NCI-H82 (cell line): Measurements from ENCODE around the gene APCDD1L.

Experiments used
- DNase-seq: peaks from one replicate; lab custom pipeline; 2025; lab: John Stamatoyannopoulos, UW

Gene APCDD1L

DNA sequence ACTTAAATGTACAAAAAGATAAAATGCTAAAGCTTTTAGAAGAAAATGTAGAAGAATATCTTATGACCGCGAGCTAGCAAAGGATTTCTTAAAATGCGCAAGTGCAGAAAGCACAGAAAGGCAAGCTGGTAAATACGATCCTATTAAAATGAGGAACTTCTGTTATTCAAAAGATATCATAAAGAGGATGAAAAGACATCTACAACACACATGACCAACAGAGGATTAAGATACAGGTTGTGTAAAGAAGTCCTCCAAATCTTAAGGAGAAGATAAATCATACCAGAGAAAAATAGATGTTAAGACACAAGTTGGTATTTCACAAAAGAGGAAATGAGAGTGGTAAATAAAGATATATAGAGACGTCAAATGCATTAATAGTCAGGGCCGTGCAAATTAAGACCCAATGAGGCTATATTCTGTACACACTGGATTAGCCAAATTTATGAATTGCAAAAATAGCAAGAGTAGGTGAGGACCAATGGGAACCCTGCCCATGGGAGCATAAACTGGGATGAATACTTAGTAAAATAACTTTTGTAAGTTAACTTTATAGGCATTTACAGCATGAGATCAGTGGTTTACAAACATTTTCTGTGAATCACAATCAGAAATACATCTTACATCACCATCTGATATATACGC lies 23.0 kb downstream of the APCDD1L start:
- no peak for DNase-seq

DNA sequence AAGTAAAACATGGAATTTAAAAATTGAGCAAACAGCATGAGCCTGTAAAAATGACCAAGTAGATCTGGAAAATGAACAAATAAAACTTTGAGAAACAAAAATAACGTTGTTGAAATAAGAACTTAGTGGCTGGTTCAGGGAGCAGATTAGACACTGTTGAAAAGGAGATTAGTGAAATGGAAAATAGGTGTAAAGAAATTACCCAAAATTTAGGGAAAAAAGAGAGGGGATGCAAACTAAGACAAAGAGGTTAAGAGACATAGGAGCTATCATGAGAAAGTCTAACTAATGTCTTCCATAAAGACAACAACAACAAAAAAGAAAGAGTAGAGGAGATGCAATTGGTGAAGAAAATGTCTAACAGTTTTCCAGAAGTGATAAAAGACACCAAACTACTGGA lies 29.0 kb downstream of the APCDD1L start:
- no peak for DNase-seq

DNA sequence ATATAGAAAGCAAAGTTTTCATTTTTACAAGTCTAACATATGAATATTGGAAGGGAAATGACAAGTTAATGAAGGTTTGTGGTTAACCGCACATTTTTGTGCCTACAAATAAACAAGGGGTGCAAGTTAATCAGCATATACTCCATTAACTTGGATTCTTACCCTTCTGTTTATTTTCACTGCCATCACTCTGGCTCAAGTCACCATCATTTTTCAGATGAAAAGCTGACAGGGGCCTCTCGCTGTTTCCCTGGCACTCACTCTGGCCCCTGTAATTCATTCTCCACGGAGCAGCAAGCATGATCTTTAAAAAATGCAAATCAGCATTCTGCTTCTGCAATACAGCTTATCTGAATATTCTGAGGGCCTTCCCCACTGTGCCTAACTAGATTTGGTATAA lies 29.8 kb downstream of the APCDD1L start:
- DNase-seq = no peak

DNA sequence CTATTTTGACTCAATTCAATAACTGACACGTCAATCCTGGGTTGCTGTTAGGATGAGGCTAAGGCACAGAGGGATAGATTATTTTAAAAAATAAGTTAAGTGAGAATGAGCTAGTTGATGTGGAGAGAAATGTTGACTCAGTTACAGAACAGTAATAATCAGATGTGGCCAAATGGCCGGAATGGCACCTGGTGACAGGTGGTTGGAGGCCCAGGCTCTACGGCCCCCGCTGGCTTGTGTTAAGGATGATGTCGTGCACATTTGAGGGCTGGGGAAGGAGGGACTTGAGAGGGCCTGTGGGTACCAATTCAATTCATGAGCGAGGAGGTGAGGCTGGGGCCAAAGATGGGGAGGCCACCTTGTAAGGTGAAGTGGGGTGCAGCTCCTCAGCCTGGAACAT lies 31.7 kb downstream of the APCDD1L start:
- DNase-seq = no peak

DNA sequence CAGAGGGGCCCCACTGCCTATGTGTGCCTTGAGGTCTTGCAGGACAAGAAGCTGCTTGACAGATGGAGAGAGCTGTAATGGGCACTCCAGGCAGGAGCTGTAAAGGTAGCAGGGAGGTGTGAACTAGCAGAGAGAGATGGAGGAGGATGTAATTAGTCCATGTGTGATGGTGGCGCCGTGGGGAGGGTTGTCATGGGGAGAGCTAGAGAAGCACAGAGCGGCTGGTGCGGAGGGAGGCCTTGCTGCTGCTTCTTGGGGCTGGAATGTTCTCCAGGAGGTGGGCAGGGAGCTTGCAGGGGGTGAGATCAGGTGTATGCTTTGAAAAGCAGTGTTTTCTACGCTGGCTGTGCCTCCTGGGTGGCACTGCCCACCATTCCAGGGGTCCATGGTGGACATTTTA lies 32.1 kb downstream of the APCDD1L start:
- no peak for DNase-seq

DNA sequence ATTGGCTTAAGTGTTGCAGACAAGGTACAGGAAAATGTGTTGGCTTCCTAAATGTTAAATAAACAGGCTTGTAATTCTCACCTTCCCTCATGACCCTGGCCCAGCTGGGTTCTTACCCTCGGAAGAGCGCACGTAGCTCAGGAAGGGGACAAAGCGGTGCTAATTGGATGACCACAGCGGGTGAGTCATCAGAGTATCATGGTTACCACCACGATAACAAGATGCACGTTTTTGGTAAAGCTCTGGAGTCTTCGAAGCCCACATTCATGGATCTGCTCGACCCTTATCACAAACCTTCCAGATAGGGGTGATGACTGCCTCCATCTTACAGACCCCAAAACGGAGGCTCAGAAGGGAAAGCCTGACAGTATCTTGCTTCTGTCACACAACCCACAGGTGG lies 32.8 kb downstream of the APCDD1L start:
- peak; percentile 49 for DNase-seq

DNA sequence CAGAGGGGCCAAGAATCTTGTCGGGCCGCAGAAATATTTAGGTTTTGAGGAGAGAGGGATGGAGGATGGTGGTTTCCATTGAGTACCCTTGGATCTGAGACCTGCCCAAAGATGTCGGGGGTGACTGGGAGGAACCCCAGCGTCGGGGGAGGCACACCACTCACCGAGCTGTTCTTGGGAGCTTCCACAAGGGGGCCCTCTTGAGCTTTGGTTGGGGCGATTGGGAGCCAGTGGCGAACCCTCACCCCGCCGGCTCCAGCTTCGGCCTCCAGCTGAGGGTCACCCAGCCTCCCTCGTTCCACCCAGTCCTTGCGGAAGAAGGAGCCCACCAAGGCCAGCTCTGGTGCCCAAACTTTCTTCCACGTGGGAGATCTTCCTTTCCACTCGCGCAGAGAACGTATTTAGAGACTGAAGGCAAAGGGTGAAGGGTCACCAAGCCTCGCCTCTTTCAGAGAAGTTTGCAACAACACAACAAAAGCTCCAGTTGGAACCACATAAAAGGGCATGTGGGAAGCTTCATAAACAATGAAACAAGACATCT lies 33.6 kb downstream of the APCDD1L start:
- peak; percentile 74 for DNase-seq

DNA sequence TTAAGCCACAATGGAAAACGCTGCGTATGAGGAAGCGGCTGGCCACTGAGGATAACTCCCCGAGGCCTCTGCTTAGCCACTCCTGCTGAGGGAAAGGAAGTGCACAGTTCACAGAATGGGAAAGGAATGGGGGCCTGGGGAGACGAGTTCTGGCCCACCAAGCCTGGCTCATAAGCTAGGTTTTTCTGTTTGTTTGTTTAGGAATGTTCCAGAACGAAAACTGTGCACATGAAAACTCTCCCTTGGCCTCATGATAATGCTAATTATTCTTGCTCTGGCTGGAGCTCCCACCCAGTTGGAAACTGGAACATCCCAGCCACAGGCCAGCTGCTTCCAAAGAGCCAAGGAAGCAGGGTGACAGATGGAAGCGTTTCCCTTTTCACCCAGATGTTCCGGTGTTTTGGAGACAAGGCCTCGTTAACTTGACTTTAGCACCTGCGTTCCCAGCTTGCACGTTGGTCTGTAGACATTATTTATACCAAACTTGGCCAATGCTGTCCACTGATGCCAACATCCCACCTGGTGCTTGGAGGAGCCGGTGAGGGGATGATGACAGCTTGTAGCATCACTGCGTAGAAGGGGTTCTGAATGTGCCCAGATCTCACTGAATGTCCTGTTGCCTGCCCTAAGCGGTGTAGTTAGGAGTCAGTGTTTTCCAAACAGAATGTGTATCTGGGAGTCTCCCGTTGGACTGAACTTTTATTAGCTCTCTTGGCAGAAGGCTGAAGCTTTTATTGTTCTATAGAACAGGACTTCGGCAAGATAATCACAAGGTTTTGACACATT lies 34.5 kb downstream of the APCDD1L start:
- DNase-seq = peak; percentile 41

DNA sequence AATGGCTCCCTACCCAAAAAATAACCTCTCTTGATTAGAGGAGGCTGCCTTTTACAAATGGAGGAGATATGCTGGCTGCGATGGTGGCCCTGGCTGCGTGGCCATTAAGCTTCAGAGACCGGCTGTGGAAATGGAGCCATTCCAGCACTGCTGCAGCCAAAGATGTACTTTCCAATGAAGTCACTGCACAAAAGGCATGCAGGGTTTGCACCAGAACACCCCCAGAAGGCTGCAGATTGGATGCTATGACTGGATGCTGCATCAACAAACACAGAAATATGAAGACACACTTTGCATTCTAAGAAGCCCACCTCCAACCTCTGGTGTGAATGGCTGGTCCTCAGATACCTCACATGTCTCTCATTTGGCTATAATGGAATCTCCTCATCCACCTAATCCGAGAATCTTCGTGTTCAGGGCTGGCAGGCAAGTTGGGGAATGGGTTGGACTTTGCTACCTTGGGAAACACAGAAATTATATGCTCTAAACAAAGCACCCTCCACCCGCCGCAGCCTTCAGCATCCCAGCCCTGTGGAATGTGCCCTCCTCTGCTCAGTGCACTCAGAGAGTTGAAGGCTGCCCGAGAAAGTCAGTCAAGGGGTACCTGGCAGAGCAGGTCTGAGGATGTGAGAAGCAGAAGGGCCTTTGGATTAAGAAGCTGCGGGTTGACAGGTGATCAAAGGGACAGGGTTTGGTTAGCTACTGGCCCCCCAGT lies 35.3 kb downstream of the APCDD1L start:
- no peak for DNase-seq

DNA sequence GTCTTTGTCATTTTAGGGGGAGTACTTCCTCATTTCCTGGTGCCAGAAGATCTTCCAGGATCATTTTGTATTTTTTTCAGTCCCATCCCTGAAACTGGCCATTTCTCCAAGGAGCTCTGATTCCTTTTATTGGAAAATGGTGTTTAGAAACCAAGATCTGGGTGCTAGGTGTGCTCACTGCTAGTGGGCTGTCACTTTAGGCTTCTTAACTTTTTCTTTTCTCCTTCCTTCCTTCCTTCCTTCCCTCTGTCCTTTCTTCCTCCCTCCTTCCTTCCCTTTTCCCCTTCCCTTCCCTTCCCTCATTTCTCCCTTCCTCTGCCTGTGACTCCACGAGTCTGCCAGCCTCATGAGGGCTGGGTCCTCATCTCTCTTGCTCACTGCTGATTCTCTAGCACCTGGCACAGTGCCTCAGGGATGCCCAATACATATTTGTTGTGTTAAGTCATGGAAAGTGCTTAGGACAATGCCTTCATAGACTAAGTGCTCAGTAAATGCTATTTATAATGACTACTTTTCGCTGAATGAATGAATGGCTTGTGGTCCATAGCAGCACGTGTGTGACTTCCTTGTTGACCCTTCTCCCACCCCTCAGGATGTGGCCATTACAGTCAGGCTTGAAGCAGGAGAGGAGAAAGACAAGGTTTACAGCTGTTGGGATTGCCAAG lies 36.9 kb downstream of the APCDD1L start:
- DNase-seq = no peak

DNA sequence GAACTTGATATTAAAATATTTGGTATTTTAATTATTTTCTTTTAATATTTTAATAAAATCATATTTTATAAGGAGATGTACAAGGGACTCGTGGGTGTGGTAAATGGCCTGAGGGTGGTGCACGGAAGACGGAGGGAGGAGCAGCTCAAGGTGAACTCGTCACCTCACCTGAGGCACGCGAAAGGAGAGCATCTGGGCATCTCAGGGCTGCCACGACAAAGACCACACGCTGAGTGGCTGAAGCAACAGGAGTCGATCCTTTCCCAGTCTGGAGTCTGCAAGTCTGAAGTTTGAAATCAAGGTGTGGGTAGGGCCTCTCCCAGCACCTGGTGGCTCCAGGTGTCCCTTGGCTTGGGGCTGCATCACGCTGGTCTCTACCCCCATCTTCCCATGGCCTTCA lies 39.7 kb downstream of the APCDD1L start:
- DNase-seq = no peak

DNA sequence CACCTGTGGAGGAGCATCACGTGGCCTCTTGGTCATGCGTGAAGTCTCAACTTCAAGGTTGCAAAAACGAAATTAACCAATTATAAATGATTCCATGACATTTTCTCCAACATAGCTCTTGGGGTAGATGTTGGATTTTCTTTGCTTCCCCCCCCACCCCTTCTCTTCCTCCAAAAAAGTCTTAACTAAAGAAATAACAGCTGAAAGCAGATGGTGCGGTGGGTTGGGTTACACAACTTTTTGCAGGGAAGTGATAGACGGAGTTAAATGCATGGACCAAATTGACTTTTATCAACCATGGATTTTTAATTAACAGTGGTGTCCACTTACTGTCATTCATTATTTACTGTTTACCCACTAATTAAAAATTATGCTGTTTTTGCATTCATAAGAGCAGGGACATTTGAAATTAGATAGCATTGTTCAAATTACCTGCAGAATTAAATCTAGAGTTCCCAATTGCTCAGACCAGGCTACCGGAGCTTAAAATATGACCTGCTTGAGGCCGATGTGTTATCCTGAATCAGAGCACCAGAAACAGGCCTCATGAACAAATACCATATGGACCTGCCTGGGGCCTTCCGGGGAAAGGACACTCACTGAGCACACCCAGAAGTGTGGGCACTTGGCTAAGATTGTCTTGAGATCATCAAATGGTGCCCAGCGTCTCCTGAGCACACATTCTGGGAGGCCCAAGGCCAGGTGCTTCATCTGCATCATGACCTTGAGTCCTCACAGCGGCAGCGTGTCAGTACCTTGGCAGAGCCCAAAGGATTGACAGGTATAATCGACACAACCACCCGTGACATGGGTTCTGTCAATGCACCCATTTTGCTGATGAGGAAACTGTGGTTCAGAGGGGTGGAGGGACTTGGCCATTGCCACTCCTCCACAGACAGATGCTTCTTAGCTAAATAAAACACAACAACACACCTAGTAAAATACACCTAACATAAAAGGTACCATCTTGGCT lies 41.5 kb downstream of the APCDD1L start:
- DNase-seq = no peak

DNA sequence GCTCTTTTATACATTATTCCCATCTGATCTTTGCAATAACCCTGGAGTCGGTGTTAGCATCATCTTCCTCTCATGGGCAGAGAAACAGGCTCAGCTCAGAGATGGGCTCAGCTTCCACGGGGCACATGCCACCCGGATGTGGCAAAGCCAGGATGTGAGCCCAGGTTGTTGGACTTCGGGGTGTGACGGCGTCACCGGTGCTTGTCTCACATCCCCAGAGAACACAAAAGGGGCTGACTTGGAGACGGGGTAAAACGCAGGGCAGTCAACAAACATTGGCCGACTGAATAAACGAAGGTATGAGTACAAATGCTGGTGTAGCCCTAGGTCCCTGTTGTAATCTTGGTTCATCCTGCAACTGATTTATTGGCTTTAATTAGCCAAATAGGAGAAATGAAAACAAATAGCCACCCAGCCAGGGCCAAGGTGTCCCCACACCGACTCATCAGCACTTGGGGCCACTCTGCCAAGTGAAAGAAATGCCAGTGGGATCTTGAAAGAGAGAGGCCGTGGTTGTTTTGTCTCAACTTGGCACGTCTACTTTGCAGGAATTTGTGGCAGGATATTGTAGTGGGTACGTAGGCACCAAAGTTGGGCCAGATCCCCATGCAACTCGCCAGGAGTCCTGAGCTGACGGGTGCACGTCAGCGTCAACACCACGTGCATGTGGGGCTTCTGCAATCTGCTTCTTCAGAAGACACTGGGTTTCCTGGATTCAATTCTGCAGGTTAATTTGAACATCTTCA lies 42.8 kb downstream of the APCDD1L start:
- DNase-seq = no peak

DNA sequence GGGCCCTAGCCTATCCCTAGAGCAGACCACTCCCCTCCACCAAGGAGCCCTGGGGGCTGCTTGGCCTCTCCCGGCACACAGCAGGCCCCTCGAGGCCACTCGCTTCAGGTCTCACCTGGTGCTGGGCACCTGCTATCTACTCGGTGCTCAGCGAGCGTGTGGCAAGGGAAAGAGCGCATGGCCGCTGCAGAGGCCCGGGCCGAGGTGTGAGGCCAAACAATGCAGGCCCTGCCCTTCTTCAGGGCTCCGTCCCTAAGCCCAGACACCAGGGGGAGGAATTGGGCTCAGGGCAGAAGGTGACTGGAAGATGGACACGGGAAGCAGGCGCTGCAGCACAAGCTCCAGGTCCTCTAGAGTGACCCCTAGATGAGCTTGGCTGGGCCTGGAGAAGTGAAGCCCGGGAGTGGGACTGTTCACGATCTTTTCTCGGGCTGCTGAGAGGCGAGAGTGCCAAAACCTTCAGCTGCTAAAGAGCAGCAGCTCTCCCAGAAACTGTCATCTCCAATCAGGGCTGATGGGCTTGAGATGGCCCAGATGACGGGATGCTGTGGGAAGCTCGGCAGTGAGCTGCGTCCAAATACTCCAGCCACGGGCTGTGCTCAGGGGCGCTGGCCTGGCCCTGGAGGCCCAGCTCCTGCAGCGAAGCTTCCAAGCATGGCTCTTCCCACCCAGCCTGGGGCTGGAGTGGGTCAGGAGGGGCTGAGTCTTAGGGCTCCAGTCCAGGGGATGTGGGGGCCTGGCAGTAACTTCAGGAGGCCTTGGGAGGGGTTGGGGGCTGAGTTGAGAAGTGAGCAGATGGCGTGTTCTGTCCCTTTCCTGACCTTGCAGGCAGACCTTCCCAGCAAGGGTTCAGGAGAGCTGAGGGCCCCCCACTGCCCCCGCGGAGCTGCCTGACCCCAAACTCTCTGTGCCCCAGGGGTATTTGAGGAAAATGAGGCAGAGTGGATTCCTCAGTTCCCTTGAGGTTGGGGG lies 43.7 kb downstream of the APCDD1L start:
- DNase-seq = peak; percentile 7

DNA sequence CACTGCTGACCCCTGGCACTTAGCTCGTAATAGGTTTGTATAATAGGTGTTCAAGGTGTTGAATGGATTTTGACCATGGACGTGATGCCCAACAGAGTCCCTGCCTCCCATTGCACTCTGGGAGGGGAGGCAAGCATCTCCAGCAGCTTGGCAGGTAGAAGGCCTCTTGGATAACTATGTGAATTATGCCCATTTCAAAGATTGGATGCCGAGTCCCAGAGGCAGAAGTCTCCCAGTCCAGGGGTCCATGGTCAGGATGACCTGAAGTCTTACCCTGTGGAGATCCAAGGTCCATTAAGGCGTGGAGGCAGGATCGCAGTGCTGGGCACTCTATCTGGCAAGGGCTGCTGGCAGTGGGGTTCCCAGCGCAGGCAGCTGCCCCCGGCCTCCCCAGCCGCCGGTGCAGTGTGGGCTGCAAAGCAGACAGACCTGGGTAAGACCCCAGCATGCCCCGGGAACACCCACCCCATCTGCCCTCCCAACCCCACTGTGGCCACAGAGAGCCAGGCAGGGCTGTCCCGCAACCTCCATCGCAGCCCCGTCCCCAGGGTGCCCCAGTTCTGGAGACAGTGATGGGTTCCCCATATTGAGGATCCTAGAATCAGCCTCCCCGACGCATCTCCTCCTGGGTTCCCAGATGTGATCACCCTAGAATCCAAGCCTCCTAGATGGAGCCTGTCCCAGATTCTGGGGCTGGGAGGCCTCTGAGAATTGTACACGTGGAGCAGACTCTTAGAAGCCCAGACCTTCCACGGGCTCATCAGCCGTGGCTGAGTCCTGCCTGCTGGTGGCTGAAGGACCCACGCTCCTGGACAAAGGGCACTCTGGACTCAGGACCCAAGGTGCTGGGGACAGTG lies 44.6 kb downstream of the APCDD1L start:
- no peak for DNase-seq

DNA sequence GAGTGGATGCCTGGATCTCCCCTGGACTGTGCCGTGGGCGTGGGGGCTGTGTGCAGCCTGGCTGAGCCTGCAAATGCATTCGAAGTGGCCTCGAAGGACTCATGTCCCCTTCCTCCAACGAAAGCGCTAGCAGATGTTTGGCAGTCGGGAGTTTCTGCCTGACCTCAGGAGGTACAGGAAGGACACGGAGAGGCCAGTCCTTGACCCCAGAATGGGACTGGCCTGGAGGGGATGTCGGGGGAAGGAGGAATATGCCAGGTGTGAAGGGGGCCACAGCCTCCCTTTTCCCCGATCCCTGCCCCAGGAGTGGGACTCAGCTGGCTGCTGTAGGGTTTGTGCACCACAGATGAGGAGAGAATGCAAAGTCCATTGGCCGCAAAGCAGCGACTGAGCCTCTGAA lies 45.6 kb downstream of the APCDD1L start:
- no peak for DNase-seq

DNA sequence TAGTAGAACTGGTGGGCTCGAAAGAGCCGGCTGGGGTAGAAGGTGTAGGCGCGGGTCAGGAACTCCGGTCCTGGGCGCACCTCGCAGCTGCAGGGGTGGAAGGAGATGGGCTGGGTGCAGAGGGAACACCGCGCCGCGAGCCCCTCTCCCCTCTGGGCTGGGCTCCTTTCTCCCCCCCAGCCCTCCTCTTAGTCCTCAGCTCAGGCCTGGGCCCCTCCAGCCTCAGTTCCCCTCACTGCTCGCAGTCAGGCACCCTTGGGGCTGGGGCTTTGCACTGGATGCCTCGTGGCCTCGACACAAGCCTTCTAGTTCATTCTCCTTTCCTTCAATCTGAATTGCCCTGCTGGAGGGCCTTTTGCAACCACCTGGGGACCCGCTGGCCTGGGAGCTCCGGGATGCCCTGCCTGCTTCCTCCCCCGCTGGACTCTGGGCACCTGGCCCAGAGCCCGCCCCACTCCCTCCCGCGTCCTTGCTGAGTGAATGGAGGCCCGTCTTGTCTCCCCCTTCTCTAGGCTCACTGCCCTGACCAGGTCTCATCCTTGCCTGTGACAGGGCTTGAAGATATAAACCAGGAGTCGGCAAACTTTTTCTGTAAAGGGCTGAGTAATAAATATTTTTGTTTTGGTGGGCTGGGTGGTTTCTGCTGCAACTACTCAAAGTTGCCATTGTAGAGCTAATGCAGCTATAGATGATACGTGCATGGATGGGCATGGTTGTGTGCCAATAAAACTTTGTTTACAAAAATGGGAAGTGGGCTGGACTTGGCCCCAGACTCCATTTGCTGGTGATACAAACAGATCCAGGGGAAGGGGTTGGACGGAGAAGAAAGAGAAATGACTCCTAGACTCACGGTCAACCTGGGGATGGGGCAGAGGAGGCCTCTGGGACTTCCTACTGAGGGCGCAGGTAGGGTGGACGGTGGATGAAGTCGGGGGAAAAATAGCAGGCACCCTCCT lies 47.3 kb downstream of the APCDD1L start:
- DNase-seq = no peak
